NB4 (cell line): ENCODE data around the gene NTHL1.

ENCODE experiments used
- DNase-seq: peaks from one replicate; pipeline ENCODE4 v3.0.0; 2010; ENCODE audit warnings: low read depth
- H3K4me3 ChIP-seq: one replicate; pipeline ENCODE4 v1.5.1; 2011; ENCODE audit warnings: mild to moderate bottlenecking, low read depth, low read length, moderate library complexity
- CTCF ChIP-seq: IDR thresholded peaks from one replicate; pipeline ENCODE4 v1.5.1; 2012; ENCODE audit warnings: low read depth, low read length
- MYC ChIP-seq: IDR thresholded peaks from 2 replicates; pipeline ENCODE4 v1.6.1; 2011; ENCODE audit warnings: low read depth, low read length
- POLR2A ChIP-seq: IDR thresholded peaks from 2 replicates; pipeline ENCODE4 v1.6.1; 2011; ENCODE audit warnings: mild to moderate bottlenecking; ENCODE audit not compliant: insufficient read length; ENCODE audit errors: extremely low read depth
- TF ChIP-seq, protein P1 (sequence below): IDR thresholded peaks from 2 replicates; pipeline ENCODE4 v1.6.1; 2011; ENCODE audit warnings: low read depth, low read length

NTHL1 gene

GRCh38 chr16:2082983-2083364 is 35.3 kb upstream of the NTHL1 start:
- peak; percentile 60 for TF ChIP-seq MYC
- TF ChIP-seq CTCF: no peak
- TF ChIP-seq POLR2A: no peak
- TF ChIP-seq, protein P1, sequence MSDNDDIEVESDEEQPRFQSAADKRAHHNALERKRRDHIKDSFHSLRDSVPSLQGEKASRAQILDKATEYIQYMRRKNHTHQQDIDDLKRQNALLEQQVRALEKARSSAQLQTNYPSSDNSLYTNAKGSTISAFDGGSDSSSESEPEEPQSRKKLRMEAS: peak; percentile 64
- H3K4me3 ChIP-seq: no peak overlapping the region

DNA sequence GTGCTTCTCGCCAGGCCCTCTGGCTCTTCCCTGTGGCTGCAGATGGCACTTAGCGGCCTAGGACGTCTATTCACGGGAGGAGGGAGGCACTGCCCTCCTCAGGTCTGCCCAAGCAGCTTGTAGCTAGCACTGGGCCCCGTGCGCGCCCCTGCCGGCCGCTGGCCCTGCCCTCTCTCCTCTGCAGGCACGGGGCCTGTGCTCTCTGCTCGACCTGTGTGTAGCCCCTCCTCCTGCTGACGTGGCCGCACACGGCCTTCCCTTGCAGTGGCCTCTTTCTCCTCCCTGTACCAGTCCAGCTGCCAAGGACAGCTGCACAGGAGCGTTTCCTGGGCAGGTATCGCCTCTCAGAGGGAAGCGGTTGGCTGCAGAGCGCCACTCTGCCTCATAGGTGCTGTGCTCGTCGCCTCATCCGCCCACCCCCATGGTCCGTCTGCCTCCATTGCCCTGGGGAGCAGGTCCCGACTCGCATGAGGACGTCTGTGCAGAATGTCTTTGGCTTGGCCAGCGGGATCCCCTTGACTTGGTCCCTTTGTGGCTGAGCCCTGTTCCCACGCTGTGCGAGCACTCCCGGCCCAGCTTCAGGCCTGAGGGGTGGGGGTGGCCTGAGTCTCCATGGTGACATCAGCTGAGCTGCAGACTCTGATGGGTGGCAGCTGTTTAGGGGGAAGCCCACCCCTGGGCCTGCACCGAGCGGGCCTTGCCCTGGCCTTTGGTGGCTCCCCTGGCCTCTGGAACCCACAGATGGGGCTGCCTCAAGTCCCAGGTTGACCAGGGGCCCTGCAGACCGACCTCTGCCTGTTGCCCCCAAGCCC is 34.7 kb upstream of the NTHL1 start:
- H3K4me3 ChIP-seq: no peak overlapping the region
- DNase-seq: no peak
- no peak for TF ChIP-seq CTCF
- no peak for TF ChIP-seq MYC
- no peak for TF ChIP-seq POLR2A
- TF ChIP-seq, protein P1: no peak

More at GRCh38 chr16:2082983-2083364, 35.3 kb upstream of the NTHL1 start:
- DNase-seq: peak; percentile 71

- no peak for TF ChIP-seq CTCF
- no peak for TF ChIP-seq POLR2A
- TF ChIP-seq, protein P1: no peak
- no peak overlapping the region for H3K4me3 ChIP-seq
- DNase-seq: peak; percentile 21
These were observed 33.8 kb upstream of the NTHL1 start for GRCh38 chr16:2081201-2082084.

GRCh38 chr16:2079991-2080390 is 32.4 kb upstream of the NTHL1 start:
- H3K4me3 ChIP-seq: no peak overlapping the region
- TF ChIP-seq MYC (no peak), CTCF (no peak), POLR2A (no peak)
- TF ChIP-seq, protein P1: no peak
- DNase-seq: no peak

- no peak for DNase-seq
These were observed 31.7 kb upstream of the NTHL1 start for GRCh38 chr16:2079311-2079800.

More at GRCh38 chr16:2079311-2079800, 31.7 kb upstream of the NTHL1 start:
- no peak overlapping the region for H3K4me3 ChIP-seq
- TF ChIP-seq, protein P1: no peak
- TF ChIP-seq CTCF (no peak), MYC (no peak), POLR2A (no peak)
